ENCODE data around the gene SP140. TPM values are rescaled to one million over a fixed set of nuclear protein-coding genes. Genes with fewer than 3 reads are reported as not detected.

The SP140 gene
- total RNA-seq, 2 experiments from 2014 or later = 4.8 to 6.4 TPM

GRCh38 chr2:230296917-230297316 lies 71.4 kb downstream of the SP140 start:
- no TSS peak for BruUV-seq (replicated peaks)
- TF ChIP-seq EZH2phosphoT487 (IDR thresholded peaks at IDR 0.05; ENCODE audit: borderline replicate concordance, low read depth, low read length) (no peak), CTCF (conservative IDR thresholded peaks at IDR 0.05; ENCODE audit: low read length) (no peak)

DNA sequence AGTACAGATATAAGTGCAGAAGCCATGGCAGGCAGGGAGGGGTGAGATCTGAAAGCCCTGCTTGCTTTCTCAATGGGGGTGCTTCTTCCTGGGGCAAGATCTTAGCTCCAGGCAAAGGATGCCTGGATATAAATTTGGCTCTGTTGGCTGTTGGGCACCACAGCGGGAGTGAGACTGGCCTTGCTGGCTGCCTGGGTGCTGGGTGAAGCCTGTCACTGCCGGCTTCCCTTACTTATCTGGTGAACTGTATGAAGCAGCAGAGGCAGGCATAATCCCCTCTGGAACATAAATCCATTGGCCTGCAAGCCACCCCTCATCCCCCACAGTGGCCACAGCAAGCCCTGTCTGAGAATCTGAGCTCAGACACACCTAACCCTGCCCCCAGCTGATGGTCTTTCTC lies 74.1 kb downstream of the SP140 start:
- TF ChIP-seq CTCF (conservative IDR thresholded peaks at IDR 0.05; ENCODE audit: low read length) = no peak
- TF ChIP-seq EZH2phosphoT487 (IDR thresholded peaks at IDR 0.05; ENCODE audit: borderline replicate concordance, low read depth, low read length) = no peak
- peaks cover 10% of the 10 kb centered on the region; the same call in 1 of the 2 replicates for H3K9me3 ChIP-seq (ENCODE audit: low read length)
- DNase-seq (ENCODE audit: low spot score) = no peak
- ChIA-PET CTCF (ENCODE audit: unreplicated experiment) (no interaction called here), POLR2A (interaction anchor here (0.5 kb wide), 1 partner anchor 36 kb away, joined by 3 read pairs; no protein-coding TSS in a partner anchor)
- no peak overlapping the region for H3K4me2 ChIP-seq (ENCODE audit: low read length)
- no peak overlapping the region for H3K4me3 ChIP-seq (ENCODE audit: low read depth, low read length, poor library complexity, severe bottlenecking)
- intact Hi-C loops (cut with micrococcal nuclease; ENCODE audit: unreplicated experiment) = no loop called here
- H2AFZ ChIP-seq (ENCODE audit: low read length) = no peak overlapping the region
- no peaks in the 10 kb centered on the region for H4K20me1 ChIP-seq (ENCODE audit: insufficient read depth, low read length)
- no peaks in the 10 kb centered on the region for H3K79me2 ChIP-seq (ENCODE audit: insufficient read depth, low read depth, low read length)
- no peaks in the 10 kb centered on the region for H3K4me1 ChIP-seq (ENCODE audit: insufficient read depth, low read length, poor library complexity, severe bottlenecking)
- H3K9me2 ChIP-seq (ENCODE audit: insufficient read depth, low read length) = no peaks in the 10 kb centered on the region
- no peaks in the 10 kb centered on the region for H3K36me3 ChIP-seq (ENCODE audit: insufficient read depth, low read length)
- no TSS peak for BruUV-seq (replicated peaks)
- no peak overlapping the region for H3K27ac ChIP-seq (ENCODE audit: low read depth, low read length, poor library complexity, severe bottlenecking)

More at GRCh38 chr2:230296917-230297316, 71.4 kb downstream of the SP140 start:
- Histone ChIP-seq H3K79me2 (ENCODE audit: insufficient read depth, low read depth, low read length) (no peaks in the 10 kb centered on the region), H3K4me2 (ENCODE audit: low read length) (no peak overlapping the region), H3K9me2 (ENCODE audit: insufficient read depth, low read length) (no peaks in the 10 kb centered on the region), H3K36me3 (ENCODE audit: insufficient read depth, low read length) (no peaks in the 10 kb centered on the region), H3K27ac (ENCODE audit: low read depth, low read length, poor library complexity, severe bottlenecking) (no peak overlapping the region), H3K4me1 (ENCODE audit: insufficient read depth, low read length, poor library complexity, severe bottlenecking) (no peaks in the 10 kb centered on the region), H3K9me3 (ENCODE audit: low read length) (0 out of 2 replicates have a peak, but pooled peaks cover 10% of the 10 kb centered on the region), H4K20me1 (ENCODE audit: insufficient read depth, low read length) (no peaks in the 10 kb centered on the region), H2AFZ (ENCODE audit: low read length) (no peak overlapping the region), H3K4me3 (ENCODE audit: low read depth, low read length, poor library complexity, severe bottlenecking) (no peak overlapping the region)
- CTCF ChIA-PET (ENCODE audit: unreplicated experiment) = no interaction called here
- DNase-seq (ENCODE audit: low spot score) = no peak
- intact Hi-C loops (cut with micrococcal nuclease; ENCODE audit: unreplicated experiment) = no loop called here
- POLR2A ChIA-PET = interaction anchor here (0.6 to 1.1 kb wide), 2 partner anchors 17 to 538 kb away, joined by 3 read pairs; no protein-coding TSS in a partner anchor

- H2AFZ ChIP-seq (ENCODE audit: low read length) = no peak overlapping the region
- TF ChIP-seq CTCF (conservative IDR thresholded peaks at IDR 0.05; ENCODE audit: low read length) (no peak), EZH2phosphoT487 (IDR thresholded peaks at IDR 0.05; ENCODE audit: borderline replicate concordance, low read depth, low read length) (no peak)
- ChIA-PET POLR2A (no interaction called here), CTCF (ENCODE audit: unreplicated experiment) (no interaction called here)
- peaks cover 6% of the 10 kb centered on the region; the same call in 1 of the 2 replicates for H3K9me3 ChIP-seq (ENCODE audit: low read length)
- no peaks in the 10 kb centered on the region for H3K79me2 ChIP-seq (ENCODE audit: insufficient read depth, low read depth, low read length)
- no peaks in the 10 kb centered on the region for H3K9me2 ChIP-seq (ENCODE audit: insufficient read depth, low read length)
- no peak overlapping the region for H3K4me2 ChIP-seq (ENCODE audit: low read length)
- no peak overlapping the region for H3K27ac ChIP-seq (ENCODE audit: low read depth, low read length, poor library complexity, severe bottlenecking)
- BruUV-seq (replicated peaks) = no TSS peak
- H3K4me3 ChIP-seq (ENCODE audit: low read depth, low read length, poor library complexity, severe bottlenecking) = no peak overlapping the region
- DNase-seq (ENCODE audit: low spot score) = no peak
- intact Hi-C loops (cut with micrococcal nuclease; ENCODE audit: unreplicated experiment) = no loop called here
- no peaks in the 10 kb centered on the region for H4K20me1 ChIP-seq (ENCODE audit: insufficient read depth, low read length)
- no peaks in the 10 kb centered on the region for H3K4me1 ChIP-seq (ENCODE audit: insufficient read depth, low read length, poor library complexity, severe bottlenecking)
- no peaks in the 10 kb centered on the region for H3K36me3 ChIP-seq (ENCODE audit: insufficient read depth, low read length)
Measured at GRCh38 chr2:230305416-230306275, 80.1 kb downstream of the SP140 start.

Data from OCI-LY7 (cell line).